Dermis lymphatic vessel endothelial cell (primary cell): ENCODE results near the gene ZNF749. TPM values are rescaled to one million over a fixed set of nuclear protein-coding genes. Genes with fewer than 3 reads are reported as not detected.

ENCODE experiments used
- total RNA-seq: library from RNA; depleted of rRNA; stranded (reverse); fragments of >200 nt; gene quantifications from 2 replicates; pipeline ENCODE4 v1.2.1, GENCODE V29; 2014

The ZNF749 gene
- 8.8 and 11.1 TPM in 2 replicates for total RNA-seq

DNA sequence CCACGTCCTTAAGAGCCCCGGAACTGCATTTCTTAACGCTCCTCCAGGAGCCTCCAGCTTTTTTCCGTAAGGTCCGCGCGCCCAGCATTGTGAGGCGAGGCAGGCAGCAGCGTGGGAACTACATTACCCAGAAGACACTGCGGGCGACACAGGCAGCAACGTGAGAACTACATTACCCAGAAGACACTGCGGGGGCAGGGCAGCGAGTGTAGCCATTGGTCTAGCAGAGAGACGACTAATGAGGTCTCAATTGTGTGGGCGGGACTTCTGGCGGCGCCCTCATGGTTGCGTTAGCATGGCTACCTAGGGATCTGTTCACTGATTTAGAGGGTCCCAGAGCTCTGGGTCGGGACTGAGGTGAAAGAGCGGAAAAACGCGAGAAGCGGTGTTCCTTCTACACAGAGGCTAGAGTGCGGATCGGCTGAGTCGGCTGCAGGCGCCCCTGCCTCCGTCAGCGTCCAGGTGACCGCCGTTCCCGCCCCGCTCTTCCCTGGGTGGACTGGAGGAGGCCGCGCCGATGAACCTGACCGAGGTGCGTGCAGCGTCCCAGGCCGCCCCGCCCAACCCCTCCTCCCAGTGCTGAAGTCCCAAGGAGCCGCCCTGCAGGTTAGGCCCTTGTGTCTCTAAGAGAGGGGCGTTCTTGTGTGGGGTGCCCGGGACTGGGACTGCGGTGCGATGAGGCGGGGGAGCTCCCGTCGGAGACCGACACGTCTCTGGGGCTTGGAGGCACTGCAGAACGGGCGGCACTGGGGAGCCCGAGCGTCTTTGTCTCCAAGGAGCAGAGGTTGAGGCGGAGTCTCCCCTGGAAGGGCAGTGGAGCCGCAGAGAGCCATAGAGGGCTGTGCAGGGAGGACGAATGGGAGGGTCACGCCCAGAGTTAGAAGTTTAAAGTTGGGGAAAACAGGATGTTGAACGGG is at the start of gene ZNF749:
Gene ZNF749, plus strand, starts transcription at position 264 of the 917 bp plus-strand sequence. Its CDS starts 254 bp downstream, at position 518.

DNA sequence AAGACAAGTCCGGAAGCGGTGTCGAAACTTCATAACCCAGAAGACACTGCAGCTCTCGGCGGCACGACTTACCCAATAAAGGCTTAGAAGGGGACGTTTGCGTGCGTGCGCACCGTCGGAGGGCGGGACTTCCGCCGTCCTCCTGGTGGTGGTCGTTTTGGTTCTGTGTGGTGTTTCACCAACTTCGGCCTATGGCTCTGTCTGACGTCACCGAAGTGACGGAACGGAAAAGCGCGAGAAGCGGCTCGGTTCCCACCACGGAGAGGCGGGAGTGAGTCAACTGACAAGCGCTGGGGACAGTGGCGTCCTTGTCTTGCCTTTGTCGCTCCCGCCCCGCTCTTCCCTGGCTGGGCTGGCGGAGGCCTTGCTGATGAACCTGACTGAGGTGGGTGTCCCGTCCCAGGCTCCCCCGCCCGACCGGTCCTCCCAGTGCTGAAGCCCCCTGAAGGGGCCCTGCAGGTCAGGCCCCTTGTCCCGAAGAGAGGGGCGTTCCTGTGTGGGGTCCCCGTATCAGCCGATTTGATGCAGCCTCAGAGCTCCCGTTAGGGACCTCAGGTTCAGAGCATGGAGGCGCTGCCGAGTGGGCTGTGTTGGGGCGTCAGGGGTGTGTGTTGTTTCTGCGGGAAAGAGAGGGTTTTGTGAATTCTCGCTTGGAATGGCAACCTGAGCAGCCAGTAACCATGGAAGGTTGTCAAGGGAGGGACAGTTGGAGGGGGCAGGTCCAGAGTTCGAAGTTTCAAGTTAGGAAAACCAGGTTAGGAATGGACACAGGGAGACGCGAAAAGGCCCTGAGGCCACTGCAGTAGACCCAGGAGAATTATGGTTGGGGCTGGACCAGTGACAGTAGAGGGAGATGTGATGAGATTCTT is 45.2 kb upstream of the ZNF749 start, which contains the start of gene ZNF548:
Gene ZNF548, plus strand, starts transcription at position 125 of the 869 bp plus-strand sequence. Its CDS starts 246 bp downstream, at position 371.

DNA sequence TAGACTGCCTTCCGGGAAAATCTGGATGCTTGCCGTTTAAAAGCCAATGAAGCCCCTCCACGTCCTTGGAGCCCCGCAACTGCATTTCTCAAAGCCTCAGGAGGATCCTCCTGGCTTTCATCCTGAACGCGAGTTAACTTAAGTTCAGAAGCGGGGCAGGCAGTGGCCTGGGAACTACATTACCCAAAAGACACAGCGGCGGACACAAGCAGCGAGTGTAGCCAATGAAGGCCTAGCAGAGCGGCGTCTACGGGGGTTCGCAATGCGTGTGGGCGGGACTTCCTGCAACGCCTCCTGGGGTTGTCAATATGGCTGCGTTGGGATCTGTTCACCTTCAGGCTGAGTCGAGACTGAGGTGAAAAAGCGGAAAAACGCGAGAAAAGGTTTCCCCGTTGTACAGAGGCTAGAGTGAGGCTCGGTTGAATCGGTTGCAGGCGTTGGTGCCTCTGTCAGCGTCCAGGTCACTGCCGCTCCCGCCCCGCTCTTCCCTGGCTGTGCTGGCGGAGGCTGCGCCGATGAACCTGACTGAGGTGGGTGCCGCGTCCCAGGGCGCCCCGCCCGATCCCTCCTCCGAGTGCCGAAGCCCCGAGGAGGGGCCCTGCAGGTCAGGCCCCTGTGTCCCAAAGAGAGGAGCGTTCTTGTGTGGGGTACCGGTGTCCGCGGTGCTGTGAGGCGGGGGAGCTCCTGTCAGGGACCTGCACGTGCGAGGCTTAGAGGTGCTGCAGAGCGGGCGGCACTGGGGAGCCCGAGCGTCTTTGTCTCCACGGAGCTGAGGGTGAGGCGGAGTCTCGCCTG is 24.1 kb upstream of the ZNF749 start, which contains the start of gene ZNF17:
Gene ZNF17, plus strand, starts transcription at position 285 of the 795 bp plus-strand sequence. CDS start 2,455 bp downstream, outside the sequence.

DNA sequence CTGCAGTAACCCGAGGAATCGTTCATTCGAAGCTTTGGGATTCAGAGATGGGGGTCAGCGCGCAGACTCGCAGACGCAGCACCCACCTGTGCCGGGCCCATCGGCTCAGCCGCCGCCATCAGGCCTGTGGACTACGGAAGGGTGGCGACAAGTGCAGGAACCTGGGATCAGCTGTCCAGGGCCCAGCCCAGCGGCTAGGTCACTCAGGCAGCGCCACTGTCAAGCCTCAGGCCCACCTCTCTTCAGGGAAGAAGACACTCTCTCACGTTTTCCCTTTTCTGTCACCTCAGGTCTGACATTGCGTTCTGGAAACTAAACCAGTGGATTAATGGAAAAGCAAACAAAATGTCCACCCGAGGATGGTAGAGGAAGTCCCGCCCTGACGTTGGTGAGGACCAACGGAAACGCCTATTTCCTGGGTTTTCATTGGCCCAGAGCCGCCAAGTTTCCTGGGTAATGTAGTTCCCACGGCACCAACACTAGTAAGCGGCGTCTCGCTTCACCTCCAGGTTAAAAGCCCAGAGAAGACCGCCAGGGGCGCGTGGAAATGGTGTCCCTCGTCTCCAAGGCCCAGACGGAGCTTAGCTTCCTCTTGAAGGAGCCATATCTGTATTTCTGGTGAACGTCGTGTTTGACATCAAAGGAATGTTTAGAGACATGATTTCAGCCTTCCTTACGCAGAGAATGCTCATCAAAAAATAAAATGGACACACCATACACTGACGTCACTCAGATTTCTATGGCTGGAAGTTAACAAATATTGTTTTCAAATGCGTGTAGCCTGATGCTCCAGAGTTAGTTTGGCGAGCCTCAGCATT is 42.3 kb downstream of the ZNF749 start, which contains the start of gene ZNF772:
Gene ZNF772, minus strand, starts transcription at position 376 of the 818 bp plus-strand sequence. Its CDS starts 257 bp downstream, at position 119.

DNA sequence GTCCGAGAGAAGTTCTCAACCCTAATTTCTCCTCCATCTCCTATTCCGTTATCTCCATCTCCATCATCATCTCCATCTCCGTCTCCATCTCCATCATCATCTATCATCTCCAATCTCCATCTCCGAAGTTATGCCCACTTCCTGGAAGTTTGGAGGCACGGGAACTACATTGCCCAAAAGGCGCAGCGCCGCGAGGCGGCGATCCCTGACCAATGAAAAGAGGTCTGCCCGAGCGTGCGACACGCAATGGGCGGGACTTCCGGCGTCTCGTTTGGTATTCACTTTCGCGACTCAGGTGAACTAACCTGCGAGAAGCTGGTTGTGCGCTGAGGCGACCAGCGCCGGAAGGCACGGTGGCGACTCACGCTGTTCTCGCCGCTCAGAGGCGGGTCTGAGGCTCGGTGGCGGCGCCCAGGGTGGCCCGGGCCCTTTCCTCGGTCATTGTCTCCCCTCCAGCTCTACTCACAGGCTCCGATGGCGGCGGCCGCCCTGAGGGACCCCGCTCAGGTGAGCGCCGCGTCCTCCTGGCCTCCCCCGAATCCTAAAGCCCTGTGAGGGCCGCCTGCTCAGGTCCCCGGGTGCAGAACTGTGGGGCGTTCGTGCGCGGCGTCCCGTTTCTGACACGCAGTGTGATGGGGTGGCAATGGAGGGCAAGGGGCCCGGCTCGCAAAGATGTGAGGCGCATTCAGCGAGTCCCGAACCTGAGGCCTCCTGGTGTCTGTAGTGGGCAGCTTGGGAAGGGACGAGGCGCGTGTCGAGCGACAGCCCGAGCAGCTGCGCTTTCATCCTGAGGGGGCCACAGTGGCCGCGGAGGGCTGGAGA is 52.6 kb downstream of the ZNF749 start, which contains the start of gene ZNF419:
Gene ZNF419, plus strand, starts transcription at position 274 of the 822 bp plus-strand sequence. Its CDS starts 201 bp downstream, at position 475.

Other genes starting within 250 kb of the ZNF749 start
- 26.1 and 29.9 TPM in 2 replicates for gene ZNF264, start 243.8 kb upstream of the ZNF749 start, total RNA-seq
- 0.33 and 0.69 TPM in 2 replicates for gene AURKC, start 204.3 kb upstream of the ZNF749 start, total RNA-seq
- 26.8 and 29.7 TPM in 2 replicates for gene ZNF805, start 194.7 kb upstream of the ZNF749 start, total RNA-seq
- 46.2 and 64.4 TPM in 2 replicates for gene ZNF460, start 154.8 kb upstream of the ZNF749 start, total RNA-seq
- gene ZNF543, start 114.9 kb upstream of the ZNF749 start, total RNA-seq, result 7.9 and 12.2 TPM in 2 replicates
- 9.4 and 12.2 TPM in 2 replicates for gene ZNF304, start 84.1 kb upstream of the ZNF749 start, total RNA-seq
- 10.3 and 11.3 TPM in 2 replicates for gene TRAPPC2B, start 71.8 kb upstream of the ZNF749 start, total RNA-seq
- gene ZNF547, start 71.8 kb upstream of the ZNF749 start, total RNA-seq, result 2.6 and 2.9 TPM in 2 replicates
- gene ZNF548, start 45.5 kb upstream of the ZNF749 start, total RNA-seq, result 11.9 and 16.6 TPM in 2 replicates
- 11.5 and 13.0 TPM in 2 replicates for gene ZNF17, start 24.2 kb upstream of the ZNF749 start, total RNA-seq
- gene VN1R1, start 21.8 kb downstream of the ZNF749 start, total RNA-seq, result 0.11 and 0.17 TPM in 2 replicates
- 10.9 and 17.6 TPM in 2 replicates for gene ZNF772, start 42.2 kb downstream of the ZNF749 start, total RNA-seq
- 7.6 and 10.5 TPM in 2 replicates for gene ZNF419, start 52.4 kb downstream of the ZNF749 start, total RNA-seq
- 8.6 and 11.6 TPM in 2 replicates for gene ZNF773, start 64.6 kb downstream of the ZNF749 start, total RNA-seq
- 4.1 and 5.5 TPM in 2 replicates for gene ZNF549, start 92.0 kb downstream of the ZNF749 start, total RNA-seq
- 6.6 and 8.3 TPM in 2 replicates for gene ZNF550, start 124.5 kb downstream of the ZNF749 start, total RNA-seq
- 3.6 and 5.2 TPM in 2 replicates for gene ZNF416, start 143.6 kb downstream of the ZNF749 start, total RNA-seq
- gene ZIK1, start 148.8 kb downstream of the ZNF749 start, total RNA-seq, result 2.6 and 4.5 TPM in 2 replicates
- gene ZNF530, start 164.6 kb downstream of the ZNF749 start, total RNA-seq, result 3.5 and 4.4 TPM in 2 replicates
- 18.7 and 23.5 TPM in 2 replicates for gene ZNF134, start 178.9 kb downstream of the ZNF749 start, total RNA-seq
- gene ZNF211, start 197.8 kb downstream of the ZNF749 start, total RNA-seq, result 9.0 and 12.5 TPM in 2 replicates
- gene ZSCAN4, start 233.6 kb downstream of the ZNF749 start, total RNA-seq, result not detected in 2 replicates
- 6.0 and 9.4 TPM in 2 replicates for gene ZNF551, start 246.7 kb downstream of the ZNF749 start, total RNA-seq